Left kidney (tissue), 2 donors: ENCODE results near the gene GPR50. TPM values are rescaled to one million over a fixed set of nuclear protein-coding genes. Genes with fewer than 3 reads are reported as not detected.

Experiments used
- DNase-seq: peaks from one replicate; pipeline ENCODE4 v3.0.0-alpha.2; 2013
- polyA plus RNA-seq: library from polyadenylated mRNA; unstranded; fragments of 120-200 nt; gene quantifications from one replicate; pipeline ENCODE4 v1.2.1, GENCODE V29; 2013; ENCODE audit not compliant: insufficient read length

The GPR50 gene
- polyA plus RNA-seq, 1 donor: 0.10 TPM

DNA sequence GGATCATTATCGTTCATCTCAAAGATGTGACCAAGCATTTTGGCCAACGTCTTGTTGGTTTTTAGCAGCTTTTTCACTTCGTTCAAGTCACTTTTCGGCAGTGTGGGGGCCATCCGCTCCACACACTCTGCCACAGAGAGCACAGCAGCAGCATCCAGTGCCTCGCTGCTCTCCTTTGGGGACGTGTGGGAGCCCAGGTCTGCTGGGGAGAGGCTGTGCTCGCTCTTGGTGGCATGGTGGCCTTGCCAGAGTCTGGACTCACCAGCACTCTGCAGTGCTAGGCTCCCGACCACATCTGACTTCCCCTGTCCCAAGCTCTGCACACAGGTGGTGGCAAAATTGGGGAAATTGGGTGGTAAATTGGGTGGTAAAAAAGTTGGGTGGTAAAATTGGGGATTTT is 50.6 kb downstream of the GPR50 start:
- no peak for DNase-seq

DNA sequence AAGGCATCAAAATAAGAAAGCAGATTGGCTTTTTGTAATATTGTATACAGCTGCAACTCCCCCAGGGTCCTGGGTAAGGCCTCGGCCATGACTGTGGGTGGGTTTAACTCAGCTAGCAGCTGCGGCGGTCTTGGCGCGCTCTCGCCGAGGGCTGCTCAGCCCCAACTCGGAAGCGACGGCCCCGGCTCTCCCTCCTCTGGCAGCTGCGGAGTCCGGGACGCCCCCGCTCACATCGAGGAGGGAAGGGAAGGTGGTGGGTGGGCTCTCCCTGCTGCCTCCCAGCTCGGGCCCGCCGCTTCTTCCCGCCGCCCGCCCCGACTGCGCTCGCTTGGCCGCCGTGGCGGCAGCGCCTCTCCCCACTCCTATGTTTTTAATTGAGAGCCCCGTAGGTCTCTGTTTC is 51.2 kb downstream of the GPR50 start:
- no peak for DNase-seq

DNA sequence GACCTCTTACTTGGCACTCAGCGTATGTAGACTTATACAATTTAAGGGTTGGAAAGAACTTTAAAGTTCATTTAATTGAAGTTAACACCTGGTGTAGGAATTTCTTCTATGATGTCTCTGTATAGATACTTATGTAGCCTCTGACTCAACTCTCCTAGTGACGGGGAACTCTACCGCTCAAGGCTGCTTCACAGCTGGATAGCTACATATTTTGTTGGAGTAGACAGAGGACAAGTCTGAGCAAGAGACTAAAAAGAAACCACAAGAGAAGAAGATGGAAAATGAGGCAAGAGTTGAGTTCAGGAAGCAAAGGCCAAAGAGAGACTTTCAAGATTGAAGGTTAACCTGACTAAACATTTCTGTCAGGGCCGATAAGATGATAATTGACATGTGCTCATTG is 52.6 kb downstream of the GPR50 start:
- no peak for DNase-seq

Other genes with a start within 250 kb of the GPR50 start
- gene HMGB3, start 193.2 kb upstream of the GPR50 start, polyA plus RNA-seq: 159 TPM
- 33.3 TPM for gene VMA21, start 220.6 kb downstream of the GPR50 start, polyA plus RNA-seq